ENCODE data around the gene JARID2.

JARID2 gene

DNA sequence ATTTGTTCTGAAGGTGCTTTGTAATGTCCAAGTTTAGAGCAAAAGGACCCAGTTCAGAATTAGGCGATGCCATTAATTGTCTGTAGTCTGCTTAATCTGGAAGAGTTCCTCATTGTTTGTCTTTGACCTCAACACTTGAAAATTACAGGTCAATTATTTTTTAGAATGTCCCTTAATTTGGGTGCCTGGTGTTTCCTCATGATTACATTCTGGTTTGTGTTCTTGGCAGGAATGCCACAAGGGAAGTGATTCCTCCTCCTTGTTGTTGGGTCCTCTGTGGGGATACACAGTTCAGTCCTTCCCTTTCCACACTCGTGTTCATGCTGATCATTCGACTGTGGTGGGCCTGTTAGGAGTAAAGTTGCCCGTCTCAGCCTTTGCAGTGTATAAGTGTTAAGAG, 207.3 kb downstream of the JARID2 start:
- H3K27ac ChIP-seq (ENCODE audit: low read depth, low read length) = no peak overlapping the region
- H3K27me3 ChIP-seq (ENCODE audit: insufficient read depth, low read length) = no peaks in the 10 kb centered on the region
- no peaks in the 10 kb centered on the region for H3K9me3 ChIP-seq (ENCODE audit: insufficient read depth, low read depth, low read length)
- no peak overlapping the region for H3K9ac ChIP-seq (ENCODE audit: low read depth, low read length)
- 95% methylated on average over 3 of the region's 4 CpGs for WGBS
- peaks cover 57% of the 10 kb centered on the region for H3K36me3 ChIP-seq (ENCODE audit: insufficient read depth, low read length)
- no peak overlapping the region for H3K4me3 ChIP-seq (ENCODE audit: low read length)
- H3K4me1 ChIP-seq (ENCODE audit: insufficient read depth, low read length) = peaks cover 56% of the 10 kb centered on the region

DNA sequence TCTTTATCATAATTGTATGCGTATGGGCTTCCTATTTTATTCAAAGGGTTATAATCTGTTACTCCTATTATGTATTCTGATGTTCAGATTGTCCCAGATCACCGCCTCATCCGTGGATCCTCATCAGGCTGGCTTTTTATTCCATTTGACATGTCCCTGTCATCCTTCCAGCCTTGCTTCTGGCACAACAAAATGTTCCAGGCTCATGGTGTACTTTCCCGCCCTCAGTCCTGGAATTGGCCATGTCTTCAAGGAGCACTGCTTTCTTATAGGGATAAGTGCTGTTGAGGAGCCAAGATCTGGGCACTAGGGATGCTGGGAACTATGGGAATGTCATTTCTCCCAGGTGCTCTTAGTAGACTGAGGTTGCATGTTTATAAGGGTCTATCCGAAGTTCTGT, 207.8 kb downstream of the JARID2 start:
- peaks cover 57% of the 10 kb centered on the region for H3K36me3 ChIP-seq (ENCODE audit: insufficient read depth, low read length)
- H3K4me3 ChIP-seq (ENCODE audit: low read length) = no peak overlapping the region
- no peaks in the 10 kb centered on the region for H3K9me3 ChIP-seq (ENCODE audit: insufficient read depth, low read depth, low read length)
- no peak overlapping the region for H3K27ac ChIP-seq (ENCODE audit: low read depth, low read length)
- H3K4me1 ChIP-seq (ENCODE audit: insufficient read depth, low read length) = peaks cover 56% of the 10 kb centered on the region
- no peaks in the 10 kb centered on the region for H3K27me3 ChIP-seq (ENCODE audit: insufficient read depth, low read length)
- 97% methylated on average over 4 of the region's 5 CpGs for WGBS
- H3K9ac ChIP-seq (ENCODE audit: low read depth, low read length) = no peak overlapping the region

DNA sequence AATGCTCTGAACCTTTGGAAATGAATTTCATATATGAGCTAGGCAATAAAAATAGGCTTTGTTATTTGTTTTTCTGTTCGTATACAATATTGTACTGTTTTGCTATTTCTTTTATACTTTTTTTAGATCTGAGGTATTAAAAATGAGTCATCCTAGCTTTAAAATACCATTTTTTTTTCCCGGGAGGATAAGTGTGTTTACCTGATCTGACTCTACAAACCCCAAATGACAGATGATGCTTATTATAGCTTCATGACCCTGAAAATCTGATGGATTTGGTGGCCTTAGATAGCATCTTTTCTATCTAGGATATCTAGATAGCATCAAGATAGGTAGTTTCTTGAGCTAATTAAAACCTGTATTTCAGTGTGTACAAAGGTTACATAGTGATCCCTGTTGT, 210.6 kb downstream of the JARID2 start:
- Histone ChIP-seq H3K9me3 (ENCODE audit: insufficient read depth, low read depth, low read length) (no peaks in the 10 kb centered on the region), H3K36me3 (ENCODE audit: insufficient read depth, low read length) (peaks cover 56% of the 10 kb centered on the region), H3K9ac (ENCODE audit: low read depth, low read length) (no peak overlapping the region), H3K27me3 (ENCODE audit: insufficient read depth, low read length) (no peaks in the 10 kb centered on the region), H3K4me1 (ENCODE audit: insufficient read depth, low read length) (peaks cover 72% of the 10 kb centered on the region), H3K4me3 (ENCODE audit: low read length) (no peak overlapping the region), H3K27ac (ENCODE audit: low read depth, low read length) (no peak overlapping the region)
- 100% methylated on average over 1 of the region's 2 CpGs for WGBS

DNA sequence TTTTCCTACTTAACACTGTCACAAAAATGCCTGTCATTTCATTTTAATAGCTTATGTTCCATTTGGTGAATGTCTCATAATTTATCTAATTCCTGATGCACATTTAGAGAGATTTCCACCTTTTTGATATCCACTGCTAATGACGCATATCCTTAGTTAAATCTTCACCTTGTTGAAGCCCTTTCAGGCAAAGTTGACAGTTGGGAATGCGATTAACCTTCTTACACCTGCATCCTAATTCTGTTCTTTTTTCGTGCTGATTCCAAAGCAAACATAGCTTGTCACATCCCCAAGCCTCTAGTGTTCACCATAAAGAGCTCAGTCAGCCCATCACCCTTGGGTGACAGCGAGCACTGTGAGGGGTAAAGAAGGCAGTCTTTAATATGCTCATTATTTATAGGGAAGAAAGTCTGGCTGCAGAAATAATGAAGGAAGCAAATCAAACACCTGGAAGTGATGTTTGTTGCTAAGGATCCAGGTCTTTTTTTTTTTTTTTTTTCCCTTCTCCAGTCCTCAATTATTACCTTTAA, 211.3 kb downstream of the JARID2 start:
- Histone ChIP-seq H3K27ac (ENCODE audit: low read depth, low read length) (no peak overlapping the region), H3K9me3 (ENCODE audit: insufficient read depth, low read depth, low read length) (no peaks in the 10 kb centered on the region), H3K9ac (ENCODE audit: low read depth, low read length) (no peak overlapping the region), H3K4me1 (ENCODE audit: insufficient read depth, low read length) (peaks cover 66% of the 10 kb centered on the region), H3K27me3 (ENCODE audit: insufficient read depth, low read length) (no peaks in the 10 kb centered on the region), H3K36me3 (ENCODE audit: insufficient read depth, low read length) (peaks cover 53% of the 10 kb centered on the region), H3K4me3 (ENCODE audit: low read length) (no peak overlapping the region)
- 75% methylated on average over 4 of the region's 4 CpGs for WGBS

DNA sequence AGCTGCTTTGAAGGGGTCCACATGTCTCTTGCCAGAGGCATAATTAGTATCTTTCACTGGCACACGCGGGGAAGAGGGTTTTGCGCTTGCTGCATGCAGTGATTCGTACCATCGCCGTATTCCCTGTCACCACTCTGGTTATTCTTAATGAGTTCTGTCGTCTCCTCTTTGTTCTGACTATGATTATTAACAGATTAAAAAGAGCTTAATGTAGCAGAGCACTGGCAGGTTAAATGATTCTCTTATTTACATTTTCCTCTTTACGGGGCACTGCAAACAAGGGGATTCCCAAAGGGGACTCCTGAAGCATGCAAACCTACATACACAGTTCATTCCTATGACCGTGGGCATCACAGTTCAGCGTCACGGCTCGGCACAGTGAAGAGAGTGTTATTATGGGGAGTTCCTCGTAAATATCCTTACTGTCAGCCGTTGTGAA, 212.2 kb downstream of the JARID2 start:
- Histone ChIP-seq H3K9me3 (ENCODE audit: insufficient read depth, low read depth, low read length) (no peaks in the 10 kb centered on the region), H3K9ac (ENCODE audit: low read depth, low read length) (no peak overlapping the region), H3K4me3 (ENCODE audit: low read length) (no peak overlapping the region), H3K4me1 (ENCODE audit: insufficient read depth, low read length) (peaks cover 65% of the 10 kb centered on the region), H3K36me3 (ENCODE audit: insufficient read depth, low read length) (peaks cover 45% of the 10 kb centered on the region), H3K27ac (ENCODE audit: low read depth, low read length) (no peak overlapping the region), H3K27me3 (ENCODE audit: insufficient read depth, low read length) (no peaks in the 10 kb centered on the region)
- WGBS = 89% methylated on average over 14 of the region's 14 CpGs

DNA sequence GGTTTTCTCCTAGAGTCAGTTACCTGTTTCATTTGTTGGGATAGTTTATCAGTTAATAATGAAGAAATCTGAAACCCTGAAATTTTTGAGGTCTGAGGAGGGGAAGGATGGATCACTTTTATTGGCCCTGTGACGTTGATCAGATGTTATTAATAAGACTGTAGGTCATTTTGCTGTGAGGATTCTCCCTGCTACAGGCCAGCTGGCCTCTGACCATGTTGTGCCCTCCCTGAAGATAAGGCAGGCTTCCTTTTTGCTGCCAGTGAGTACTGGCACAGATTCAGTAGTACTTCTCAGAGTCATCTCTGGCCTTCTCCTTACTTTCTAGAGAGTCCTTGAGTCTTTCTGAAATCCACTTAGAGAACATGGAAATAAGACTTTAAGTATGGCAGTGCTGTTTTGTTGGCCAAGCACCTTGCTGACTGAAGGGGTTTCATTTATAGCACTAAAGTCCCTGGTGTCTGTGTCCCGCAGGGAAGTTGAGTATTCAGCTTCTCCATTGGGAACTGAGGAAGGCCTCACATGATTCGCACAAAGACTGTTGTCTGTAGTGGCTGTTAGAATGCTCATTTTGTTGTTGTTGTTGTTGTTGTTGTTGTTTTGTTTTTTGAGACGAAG, 214.3 kb downstream of the JARID2 start:
- H3K4me1 ChIP-seq (ENCODE audit: insufficient read depth, low read length) = peaks cover 65% of the 10 kb centered on the region
- WGBS = 91% methylated on average over 4 of the region's 4 CpGs
- no peaks in the 10 kb centered on the region for H3K27me3 ChIP-seq (ENCODE audit: insufficient read depth, low read length)
- no peaks in the 10 kb centered on the region for H3K9me3 ChIP-seq (ENCODE audit: insufficient read depth, low read depth, low read length)
- H3K9ac ChIP-seq (ENCODE audit: low read depth, low read length) = no peak overlapping the region
- no peak overlapping the region for H3K27ac ChIP-seq (ENCODE audit: low read depth, low read length)
- H3K4me3 ChIP-seq (ENCODE audit: low read length) = no peak overlapping the region
- H3K36me3 ChIP-seq (ENCODE audit: insufficient read depth, low read length) = peaks cover 30% of the 10 kb centered on the region

DNA sequence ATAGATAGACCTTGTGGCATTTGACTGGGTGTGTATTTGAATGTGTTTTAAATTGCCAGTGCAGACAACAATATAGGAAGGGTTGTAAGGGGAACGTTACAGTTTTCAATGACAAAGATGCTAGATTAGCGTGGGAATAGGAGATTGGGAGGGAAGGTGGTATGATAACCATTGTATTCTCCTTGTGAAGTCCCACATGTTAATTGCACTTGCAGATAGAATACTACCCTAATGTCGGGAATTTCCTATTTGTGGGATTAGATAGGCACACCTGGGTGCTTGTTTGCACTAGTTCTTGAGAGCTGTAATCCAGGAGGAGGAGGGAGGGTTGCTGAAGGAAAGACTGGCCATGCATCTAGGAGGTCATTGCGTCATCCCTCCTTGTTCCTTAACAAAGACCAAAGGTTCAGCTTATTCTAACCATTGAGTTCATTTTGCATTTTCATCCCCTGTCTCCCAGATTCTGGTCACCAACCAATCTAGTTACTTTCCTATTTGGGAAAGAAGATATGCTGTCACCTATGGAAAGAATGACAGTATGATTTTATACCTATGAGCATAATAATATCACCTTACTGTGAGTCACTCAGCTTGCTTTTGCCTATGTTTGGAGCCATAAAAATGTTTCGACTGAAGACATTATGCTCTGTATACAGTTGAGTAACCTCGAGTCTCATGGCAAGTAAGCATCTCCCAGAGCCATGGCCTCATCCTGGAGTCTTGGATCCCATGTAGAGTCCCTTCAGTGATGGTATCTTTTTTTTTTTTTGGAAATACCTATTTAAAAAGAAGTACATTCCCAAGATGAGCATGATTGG, 215.5 kb downstream of the JARID2 start:
- no peak overlapping the region for H3K27ac ChIP-seq (ENCODE audit: low read depth, low read length)
- WGBS = 75% methylated on average over 6 of the region's 6 CpGs
- no peaks in the 10 kb centered on the region for H3K27me3 ChIP-seq (ENCODE audit: insufficient read depth, low read length)
- H3K4me1 ChIP-seq (ENCODE audit: insufficient read depth, low read length) = peaks cover 60% of the 10 kb centered on the region
- H3K9ac ChIP-seq (ENCODE audit: low read depth, low read length) = no peak overlapping the region
- H3K36me3 ChIP-seq (ENCODE audit: insufficient read depth, low read length) = peaks cover 27% of the 10 kb centered on the region
- no peaks in the 10 kb centered on the region for H3K9me3 ChIP-seq (ENCODE audit: insufficient read depth, low read depth, low read length)
- H3K4me3 ChIP-seq (ENCODE audit: low read length) = no peak overlapping the region

DNA sequence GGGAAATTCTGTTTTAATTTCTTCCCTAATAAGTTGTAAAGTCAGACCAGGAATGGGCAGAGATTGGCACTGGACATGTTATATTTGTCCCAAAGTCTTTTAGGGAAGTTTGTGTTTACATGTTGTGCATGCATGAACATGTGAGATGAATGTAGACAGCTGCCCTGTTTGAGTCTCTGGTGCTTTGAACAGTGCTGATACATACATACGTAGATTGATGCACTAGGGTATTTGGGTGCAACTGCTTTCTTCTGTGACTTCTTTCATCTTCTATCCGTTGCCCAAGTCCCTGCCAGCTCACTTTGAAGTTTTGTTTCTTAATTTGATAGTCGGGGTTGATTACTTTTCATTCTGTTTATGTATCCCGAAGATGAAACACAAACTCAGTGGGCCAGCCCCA, 216.4 kb downstream of the JARID2 start:
- 97% methylated on average over 4 of the region's 4 CpGs for WGBS
- peaks cover 51% of the 10 kb centered on the region for H3K4me1 ChIP-seq (ENCODE audit: insufficient read depth, low read length)
- no peaks in the 10 kb centered on the region for H3K9me3 ChIP-seq (ENCODE audit: insufficient read depth, low read depth, low read length)
- no peak overlapping the region for H3K27ac ChIP-seq (ENCODE audit: low read depth, low read length)
- no peak overlapping the region for H3K4me3 ChIP-seq (ENCODE audit: low read length)
- H3K27me3 ChIP-seq (ENCODE audit: insufficient read depth, low read length) = no peaks in the 10 kb centered on the region
- no peak overlapping the region for H3K9ac ChIP-seq (ENCODE audit: low read depth, low read length)
- peaks cover 28% of the 10 kb centered on the region for H3K36me3 ChIP-seq (ENCODE audit: insufficient read depth, low read length)

DNA sequence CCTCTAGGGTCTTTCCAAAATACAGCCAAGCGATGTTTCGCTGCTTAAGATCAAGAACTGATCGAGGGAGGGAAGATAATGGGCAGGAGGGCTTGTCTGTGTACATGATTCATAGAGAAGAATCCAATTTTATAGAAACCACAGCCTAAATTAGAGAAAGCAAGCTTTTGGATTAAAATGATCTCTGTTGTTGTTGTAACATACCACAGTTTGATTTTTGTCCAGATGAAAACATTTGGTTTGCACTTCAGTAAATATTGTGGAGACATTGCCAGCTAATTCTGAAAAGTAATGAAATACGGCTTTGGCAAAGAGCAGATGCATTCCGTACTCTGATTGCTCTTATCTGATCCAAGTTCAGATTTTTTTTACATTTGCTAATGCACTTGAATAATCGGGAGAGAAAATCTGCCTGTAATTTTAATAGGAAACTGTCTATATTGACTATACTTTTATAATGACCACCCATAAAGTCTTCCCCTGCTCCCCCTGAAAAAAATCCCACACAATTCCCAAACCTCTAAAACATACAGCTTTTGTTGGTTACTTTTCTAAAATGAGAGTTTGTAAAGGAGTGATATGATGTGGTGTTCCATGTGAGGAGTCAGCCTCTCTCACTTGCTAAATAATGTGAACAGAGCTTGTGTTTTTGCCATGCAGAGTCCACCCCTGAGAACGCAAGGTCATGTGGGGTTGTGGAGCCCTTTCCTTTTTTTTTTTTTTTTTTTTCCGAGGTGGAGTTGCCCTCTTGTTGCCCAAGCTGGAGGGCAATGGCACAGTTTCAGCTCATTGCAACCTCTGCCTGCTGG, 217.1 kb downstream of the JARID2 start:
- Histone ChIP-seq H3K27me3 (ENCODE audit: insufficient read depth, low read length) (no peaks in the 10 kb centered on the region), H3K36me3 (ENCODE audit: insufficient read depth, low read length) (peaks cover 30% of the 10 kb centered on the region), H3K27ac (ENCODE audit: low read depth, low read length) (no peak overlapping the region), H3K4me1 (ENCODE audit: insufficient read depth, low read length) (peaks cover 44% of the 10 kb centered on the region), H3K4me3 (ENCODE audit: low read length) (no peak overlapping the region), H3K9me3 (ENCODE audit: insufficient read depth, low read depth, low read length) (no peaks in the 10 kb centered on the region), H3K9ac (ENCODE audit: low read depth, low read length) (no peak overlapping the region)
- 95% methylated on average over 7 of the region's 8 CpGs for WGBS

DNA sequence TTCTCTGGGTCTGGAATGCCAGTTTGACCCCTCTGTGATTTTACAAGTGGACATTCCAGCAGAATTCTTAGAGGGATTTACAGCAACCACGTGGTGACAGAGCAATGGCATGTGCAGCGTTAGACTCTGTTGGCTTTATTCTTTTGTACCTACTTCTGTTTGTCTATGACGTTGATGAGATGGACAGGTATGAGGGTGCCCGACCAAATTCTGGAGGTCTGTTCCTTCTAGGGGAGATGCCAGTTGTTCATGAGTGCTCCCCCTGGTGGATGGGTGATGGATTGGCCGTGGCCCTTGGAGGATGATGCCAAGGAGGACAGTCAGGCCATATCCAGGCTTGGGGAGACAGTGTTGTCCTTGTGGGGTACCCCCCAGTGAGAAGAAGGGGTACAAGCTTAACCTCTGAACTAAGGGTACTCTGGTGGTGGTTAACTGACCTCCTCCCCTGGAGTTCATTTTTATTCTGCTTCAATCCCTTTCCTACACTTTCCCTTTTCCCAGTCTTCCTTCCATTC, 218.4 kb downstream of the JARID2 start:
- Histone ChIP-seq H3K9me3 (ENCODE audit: insufficient read depth, low read depth, low read length) (no peaks in the 10 kb centered on the region), H3K36me3 (ENCODE audit: insufficient read depth, low read length) (peaks cover 42% of the 10 kb centered on the region)

DNA sequence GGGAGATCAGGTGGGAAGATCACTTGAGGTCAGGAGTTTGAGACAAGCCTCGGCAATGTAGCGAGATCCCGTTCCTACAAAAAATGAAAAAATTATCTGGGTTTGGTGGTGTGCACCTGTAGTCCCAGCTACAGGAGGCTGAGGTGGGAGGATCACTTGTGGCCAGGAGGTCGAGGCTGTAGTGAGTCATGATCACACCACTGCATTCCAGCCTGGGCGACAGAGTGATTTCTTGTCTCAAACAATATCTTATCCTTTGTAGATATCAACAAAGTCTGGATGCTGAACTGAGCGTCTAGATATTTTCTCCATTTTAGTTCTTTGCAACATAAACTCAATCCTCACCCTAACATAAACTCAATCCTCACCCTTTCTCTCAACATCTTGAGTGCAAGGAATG, 219.3 kb downstream of the JARID2 start:
- 80% methylated on average over 6 of the region's 6 CpGs for WGBS
- H3K9me3 ChIP-seq (ENCODE audit: insufficient read depth, low read depth, low read length) = no peaks in the 10 kb centered on the region
- no peak overlapping the region for H3K9ac ChIP-seq (ENCODE audit: low read depth, low read length)
- H3K27me3 ChIP-seq (ENCODE audit: insufficient read depth, low read length) = no peaks in the 10 kb centered on the region
- H3K36me3 ChIP-seq (ENCODE audit: insufficient read depth, low read length) = peaks cover 50% of the 10 kb centered on the region
- peaks cover 22% of the 10 kb centered on the region for H3K4me1 ChIP-seq (ENCODE audit: insufficient read depth, low read length)
- H3K4me3 ChIP-seq (ENCODE audit: low read length) = no peak overlapping the region
- no peak overlapping the region for H3K27ac ChIP-seq (ENCODE audit: low read depth, low read length)

More for the DNA sequence above, 218.4 kb downstream of the JARID2 start:
- Histone ChIP-seq H3K27ac (ENCODE audit: low read depth, low read length) (no peak overlapping the region), H3K9ac (ENCODE audit: low read depth, low read length) (no peak overlapping the region), H3K4me1 (ENCODE audit: insufficient read depth, low read length) (peaks cover 31% of the 10 kb centered on the region), H3K4me3 (ENCODE audit: low read length) (no peak overlapping the region), H3K27me3 (ENCODE audit: insufficient read depth, low read length) (no peaks in the 10 kb centered on the region)
- 87% methylated on average over 5 of the region's 5 CpGs for WGBS

Measured in HUES64 (cell line).